Ishikawa (cell line): ENCODE results near the gene DNAJC24.

Experiments used
- CEBPB ChIP-seq: IDR thresholded peaks from 2 replicates; pipeline ENCODE4 v1.6.1; 2012
- CREB1 ChIP-seq: IDR thresholded peaks from 2 replicates; pipeline ENCODE4 v1.6.1; 2012; ENCODE audit warnings: low read depth
- EGR1 ChIP-seq: IDR thresholded peaks from 2 replicates; pipeline ENCODE4 v1.6.1; 2012
- EP300 ChIP-seq: IDR thresholded peaks from 2 replicates; pipeline ENCODE4 v1.6.1; 2012; ENCODE audit warnings: borderline replicate concordance
- FOXM1 ChIP-seq: IDR thresholded peaks from 2 replicates; pipeline ENCODE4 v1.6.1; 2012; ENCODE audit warnings: low read depth, borderline replicate concordance
- NFIC ChIP-seq: IDR thresholded peaks from 2 replicates; pipeline ENCODE4 v1.6.1; 2012
- RAD21 ChIP-seq: IDR thresholded peaks from 2 replicates; pipeline ENCODE4 v1.6.1; 2012; ENCODE audit warnings: low read depth
- TAF1 ChIP-seq: IDR thresholded peaks from 2 replicates; pipeline ENCODE4 v1.6.1; 2012; ENCODE audit warnings: low read depth, mild to moderate bottlenecking
- TCF12 ChIP-seq: IDR thresholded peaks from 2 replicates; pipeline ENCODE4 v1.6.1; 2012; ENCODE audit warnings: low read depth
- TEAD4 ChIP-seq: IDR thresholded peaks from 2 replicates; pipeline ENCODE4 v1.6.1; 2012
- YY1 ChIP-seq: IDR thresholded peaks from 2 replicates; pipeline ENCODE4 v1.6.1; 2012; ENCODE audit warnings: low read depth
- ZBTB7A ChIP-seq: IDR thresholded peaks from 2 replicates; pipeline ENCODE4 v1.6.1; 2012; ENCODE audit warnings: low read depth
- TF ChIP-seq, protein P1 (sequence below): IDR thresholded peaks from 2 replicates; pipeline ENCODE4 v1.6.1; 2012
- TF ChIP-seq, protein P2 (sequence below): IDR thresholded peaks from 2 replicates; pipeline ENCODE4 v1.6.1; 2012
- TF ChIP-seq, protein P3 (sequence below): IDR thresholded peaks from 2 replicates; pipeline ENCODE4 v1.6.1; 2012; ENCODE audit warnings: low read depth, mild to moderate bottlenecking

Gene DNAJC24

DNA sequence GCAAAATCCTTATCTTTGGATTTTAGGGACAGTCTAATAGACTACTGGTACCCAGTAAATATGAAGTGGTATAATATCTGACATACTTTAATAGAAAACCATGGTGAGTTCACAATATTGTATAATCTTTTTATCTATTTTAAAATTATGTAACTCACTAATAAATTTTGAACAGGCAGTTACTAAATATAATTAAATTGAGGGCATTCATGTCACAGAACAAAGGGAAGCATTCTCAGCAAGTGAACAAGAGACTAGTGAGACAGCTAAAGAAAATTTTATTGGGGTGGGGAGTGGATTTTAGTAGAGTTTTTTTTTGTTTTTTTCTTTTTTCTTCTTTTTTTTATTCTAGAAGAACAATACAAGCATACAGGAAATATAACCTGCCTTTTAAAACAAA lies 55.0 kb downstream of the DNAJC24 start:
- TF ChIP-seq CREB1 (no peak), TAF1 (no peak), EGR1 (no peak), RAD21 (no peak), YY1 (no peak), FOXM1 (no peak), NFIC (no peak), EP300 (no peak), TEAD4 (no peak)
- TF ChIP-seq, protein P1, sequence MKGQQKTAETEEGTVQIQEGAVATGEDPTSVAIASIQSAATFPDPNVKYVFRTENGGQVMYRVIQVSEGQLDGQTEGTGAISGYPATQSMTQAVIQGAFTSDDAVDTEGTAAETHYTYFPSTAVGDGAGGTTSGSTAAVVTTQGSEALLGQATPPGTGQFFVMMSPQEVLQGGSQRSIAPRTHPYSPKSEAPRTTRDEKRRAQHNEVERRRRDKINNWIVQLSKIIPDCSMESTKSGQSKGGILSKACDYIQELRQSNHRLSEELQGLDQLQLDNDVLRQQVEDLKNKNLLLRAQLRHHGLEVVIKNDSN: no peak
- TF ChIP-seq, protein P2, sequence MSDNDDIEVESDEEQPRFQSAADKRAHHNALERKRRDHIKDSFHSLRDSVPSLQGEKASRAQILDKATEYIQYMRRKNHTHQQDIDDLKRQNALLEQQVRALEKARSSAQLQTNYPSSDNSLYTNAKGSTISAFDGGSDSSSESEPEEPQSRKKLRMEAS: no peak

DNA sequence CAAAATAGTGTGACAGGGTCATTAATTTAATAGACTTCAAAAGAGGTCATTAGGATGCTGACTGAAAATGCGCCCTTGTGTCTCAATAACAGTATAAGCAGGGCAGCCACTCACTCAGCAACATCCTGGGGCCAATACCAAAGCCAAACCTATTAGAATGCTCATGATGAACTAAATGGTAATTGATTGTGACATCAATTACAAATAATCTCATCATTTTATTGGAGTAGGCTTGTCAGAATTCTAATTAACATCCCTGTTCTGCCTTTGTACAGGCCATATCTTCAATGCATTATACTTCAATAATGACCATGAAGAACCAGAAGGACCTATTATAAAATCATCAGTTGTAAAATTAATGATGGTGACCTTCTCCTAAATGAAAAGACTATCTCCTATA lies 64.2 kb downstream of the DNAJC24 start:
- TF ChIP-seq FOXM1 (no peak), RAD21 (no peak), CREB1 (no peak), CEBPB (no peak), TCF12 (no peak)
- TF ChIP-seq, protein P3, sequence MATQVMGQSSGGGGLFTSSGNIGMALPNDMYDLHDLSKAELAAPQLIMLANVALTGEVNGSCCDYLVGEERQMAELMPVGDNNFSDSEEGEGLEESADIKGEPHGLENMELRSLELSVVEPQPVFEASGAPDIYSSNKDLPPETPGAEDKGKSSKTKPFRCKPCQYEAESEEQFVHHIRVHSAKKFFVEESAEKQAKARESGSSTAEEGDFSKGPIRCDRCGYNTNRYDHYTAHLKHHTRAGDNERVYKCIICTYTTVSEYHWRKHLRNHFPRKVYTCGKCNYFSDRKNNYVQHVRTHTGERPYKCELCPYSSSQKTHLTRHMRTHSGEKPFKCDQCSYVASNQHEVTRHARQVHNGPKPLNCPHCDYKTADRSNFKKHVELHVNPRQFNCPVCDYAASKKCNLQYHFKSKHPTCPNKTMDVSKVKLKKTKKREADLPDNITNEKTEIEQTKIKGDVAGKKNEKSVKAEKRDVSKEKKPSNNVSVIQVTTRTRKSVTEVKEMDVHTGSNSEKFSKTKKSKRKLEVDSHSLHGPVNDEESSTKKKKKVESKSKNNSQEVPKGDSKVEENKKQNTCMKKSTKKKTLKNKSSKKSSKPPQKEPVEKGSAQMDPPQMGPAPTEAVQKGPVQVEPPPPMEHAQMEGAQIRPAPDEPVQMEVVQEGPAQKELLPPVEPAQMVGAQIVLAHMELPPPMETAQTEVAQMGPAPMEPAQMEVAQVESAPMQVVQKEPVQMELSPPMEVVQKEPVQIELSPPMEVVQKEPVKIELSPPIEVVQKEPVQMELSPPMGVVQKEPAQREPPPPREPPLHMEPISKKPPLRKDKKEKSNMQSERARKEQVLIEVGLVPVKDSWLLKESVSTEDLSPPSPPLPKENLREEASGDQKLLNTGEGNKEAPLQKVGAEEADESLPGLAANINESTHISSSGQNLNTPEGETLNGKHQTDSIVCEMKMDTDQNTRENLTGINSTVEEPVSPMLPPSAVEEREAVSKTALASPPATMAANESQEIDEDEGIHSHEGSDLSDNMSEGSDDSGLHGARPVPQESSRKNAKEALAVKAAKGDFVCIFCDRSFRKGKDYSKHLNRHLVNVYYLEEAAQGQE: no peak

DNA sequence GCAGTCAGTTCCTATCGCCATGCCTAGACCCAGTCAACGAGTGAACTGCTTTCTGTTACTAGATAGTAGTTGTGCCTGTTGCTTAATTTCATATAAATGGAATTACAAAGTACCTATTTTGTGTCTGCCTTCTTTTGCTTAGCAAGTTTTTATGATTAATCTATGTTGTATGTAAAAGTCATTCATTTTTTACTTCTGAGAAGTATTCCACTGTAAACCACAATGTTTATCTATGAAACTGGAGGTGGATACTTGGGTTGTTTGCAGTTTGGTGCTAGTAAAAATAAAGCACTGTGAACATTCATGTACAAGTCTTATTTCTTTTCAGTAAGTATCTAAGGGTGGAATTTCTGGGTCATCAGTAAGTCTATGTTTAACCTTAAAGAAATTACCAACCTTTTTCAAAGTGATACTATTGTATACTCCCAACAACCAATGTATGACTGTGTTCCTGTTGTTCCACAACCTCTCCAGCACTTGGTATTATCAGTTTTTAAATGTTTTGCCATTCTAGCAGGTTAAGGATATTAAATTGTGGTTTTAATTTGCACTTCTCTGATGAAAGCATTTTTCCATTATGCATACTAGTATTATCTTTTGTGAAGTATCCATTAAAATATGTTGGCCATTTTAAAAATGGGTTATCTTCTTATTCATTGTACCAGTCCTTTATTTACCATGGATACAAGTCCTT lies 68.2 kb downstream of the DNAJC24 start:
- TF ChIP-seq EP300 (no peak), YY1 (no peak), NFIC (no peak), TAF1 (no peak), RAD21 (no peak), CEBPB (no peak), ZBTB7A (no peak), CREB1 (no peak), TEAD4 (no peak), FOXM1 (no peak), TCF12 (no peak)
- TF ChIP-seq, protein P1: no peak
- TF ChIP-seq, protein P3: no peak

DNA sequence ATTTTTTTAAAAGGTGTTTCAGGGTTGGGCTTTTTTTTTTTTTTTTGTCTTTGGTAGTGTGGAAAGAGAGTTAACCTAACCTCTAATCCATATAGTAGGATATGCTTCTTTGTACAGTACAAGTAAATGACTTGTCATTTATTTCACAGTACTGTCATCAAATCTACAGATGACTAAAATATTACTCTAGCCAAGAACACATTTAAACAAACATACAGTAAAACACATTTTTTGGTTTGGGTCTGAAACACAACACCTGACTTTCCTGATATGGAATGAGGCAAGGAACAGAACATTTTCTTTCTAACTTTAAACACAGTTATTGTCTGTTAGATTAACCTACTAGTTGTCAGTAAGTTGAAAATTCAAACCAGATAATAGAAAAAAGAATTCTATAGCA lies 71.6 kb downstream of the DNAJC24 start:
- TF ChIP-seq, protein P2: no peak

DNA sequence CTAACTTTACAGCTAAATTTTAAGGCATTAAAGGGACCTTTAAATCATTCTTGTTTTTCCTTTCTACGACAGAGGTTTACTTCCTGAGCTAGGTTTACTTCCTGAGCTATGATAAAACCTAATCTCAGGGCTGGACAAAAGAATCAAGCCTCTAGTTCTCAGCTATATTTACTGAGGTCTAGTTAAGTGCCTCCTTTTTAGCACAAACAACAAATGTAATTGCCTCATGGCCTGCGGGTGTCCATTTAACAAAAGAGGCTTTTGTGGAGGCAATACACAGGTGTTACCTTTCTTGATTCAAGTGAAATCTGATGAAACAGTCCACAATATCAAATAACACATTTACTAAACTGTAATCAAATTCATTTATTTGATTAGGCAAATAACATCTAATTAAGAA lies 72.4 kb downstream of the DNAJC24 start:
- TF ChIP-seq TCF12 (no peak), RAD21 (no peak), EP300 (no peak), TAF1 (no peak), TEAD4 (no peak)
- TF ChIP-seq, protein P1: no peak
- TF ChIP-seq, protein P2: no peak

DNA sequence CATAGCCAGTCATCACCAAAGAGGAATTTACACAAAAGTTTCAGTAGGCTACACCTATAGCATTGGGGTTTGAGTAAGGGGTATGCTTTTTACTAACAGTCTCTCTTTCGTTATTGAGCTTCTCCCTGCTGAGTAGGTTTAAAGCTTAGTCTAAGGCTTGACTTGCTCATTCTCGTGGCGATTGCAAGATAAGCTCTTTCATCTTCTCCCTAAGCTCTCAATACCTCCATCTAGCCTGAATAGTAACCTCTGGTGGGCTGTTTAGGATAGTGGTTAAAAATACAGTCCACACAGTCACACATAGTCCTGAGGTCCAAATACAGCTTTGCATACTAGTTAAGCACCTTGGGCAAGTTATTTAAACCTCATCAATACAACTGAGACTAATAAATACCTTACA lies 74.1 kb downstream of the DNAJC24 start:
- TF ChIP-seq, protein P1: no peak
- TF ChIP-seq TAF1 (no peak), TCF12 (no peak), CEBPB (no peak), TEAD4 (no peak), EP300 (no peak), YY1 (no peak), ZBTB7A (no peak), FOXM1 (no peak), EGR1 (no peak), CREB1 (no peak), NFIC (no peak), RAD21 (no peak)
- TF ChIP-seq, protein P2: no peak
- TF ChIP-seq, protein P3: no peak
